GM23338 (cell line): ENCODE results near the gene PAK4.

Experiments
- CREB1 ChIP-seq: fragments of 250-450 bp; sonication (Bioruptor Pico); IDR thresholded peaks from 2 replicates; pipeline ENCODE4 v1.5.0; 2020; ENCODE audit warnings: low read depth, mild to moderate bottlenecking, moderate library complexity
- CTCF ChIP-seq, 2 experiments: fragments of 200-600 bp in 1 of 2; sonication (generic) in 1 of 2; conservative IDR thresholded peaks; 2 replicates each; pipeline versions ENCODE4 v1.5.1 to v1.6.1; 2016 to 2017; ENCODE audit warnings: antibody characterized with exemption in 2 of 2, low read depth in 2 of 2, mild to moderate bottlenecking in 2 of 2, moderate library complexity in 1 of 2
- ETS1 ChIP-seq: IDR thresholded peaks from 2 replicates; pipeline ENCODE4 v1.6.1; 2016; ENCODE audit warnings: antibody characterized with exemption
- EZH2 ChIP-seq: fragments of 200-600 bp; sonication (generic); IDR thresholded peaks from one replicate; pipeline ENCODE4 v1.8.0; 2017; ENCODE audit warnings: antibody characterized with exemption, mild to moderate bottlenecking, low read depth; ENCODE audit not compliant: unreplicated experiment
- EZH2phosphoT487 ChIP-seq: fragments of 200-600 bp; sonication (generic); IDR thresholded peaks from one replicate; pipeline ENCODE4 v1.8.1; 2018; ENCODE audit warnings: antibody characterized with exemption; ENCODE audit not compliant: unreplicated experiment
- JUNB ChIP-seq: IDR thresholded peaks from one replicate; pipeline ENCODE4 v1.6.1; 2016; ENCODE audit warnings: antibody characterized with exemption; ENCODE audit not compliant: unreplicated experiment
- POLR2AphosphoS5 ChIP-seq: IDR thresholded peaks from 2 replicates; pipeline ENCODE4 v1.6.1; 2016; ENCODE audit warnings: antibody characterized with exemption, low read depth
- REST ChIP-seq: IDR thresholded peaks from one replicate; pipeline ENCODE4 v1.6.1; 2018; ENCODE audit warnings: antibody characterized with exemption; ENCODE audit not compliant: unreplicated experiment
- STAT1 ChIP-seq: IDR thresholded peaks from one replicate; pipeline ENCODE4 v1.6.1; 2016; ENCODE audit warnings: antibody characterized with exemption; ENCODE audit not compliant: unreplicated experiment
- ZNF114 ChIP-seq: fragments of 250-450 bp; sonication (Bioruptor Pico); IDR thresholded peaks from 2 replicates; pipeline ENCODE4 v1.5.0; 2020; ENCODE audit warnings: mild to moderate bottlenecking, moderate library complexity

GRCh38 chr19:39160889-39161672 is 35.5 kb downstream of the PAK4 start:
- TF ChIP-seq CTCF (conservative IDR thresholded peaks at IDR 0.05; ENCODE audit: low read depth in 2 of 2) (no peak), POLR2AphosphoS5 (no peak), EZH2phosphoT487 (no peak), CREB1 (CRISPR knock-in tag) (no peak), EZH2 (no peak), REST (no peak), ETS1 (no peak), JUNB (no peak), STAT1 (no peak), ZNF114 (CRISPR knock-in tag) (no peak)
